GM12878 (cell line): ENCODE data around the gene ZNF454. TPM values are rescaled to one million over a fixed set of nuclear protein-coding genes. Genes with fewer than 3 reads are reported as not detected.

ENCODE experiments used
- ATAC-seq: fragments of 200-7000 bp; cut with Tn5 transposase; 3 replicates; pipeline ENCODE4 v1.9.1; 2020; ENCODE audit warnings: mild to moderate bottlenecking, moderate library complexity
- BruUV-seq: library from RNA; stranded (reverse); fragments of 400-500 nt; replicated peaks from 2 replicates; lab custom pipeline; 2021; lab: Mats Ljungman, UMichigan
- CTCF ChIA-PET: fragments of 300-600 bp; sonication (Branson Sonifier 250); formaldehyde crosslinking; extraction: SDS; loops from one replicate; lab custom pipeline; 2021; ENCODE audit warnings: inconsistent platforms; lab: Yijun Ruan, JAX
- POLR2A ChIA-PET: fragments of 350-600 bp; formaldehyde crosslinking; extraction: SDS; loops from one replicate; lab custom pipeline; 2021; ENCODE audit warnings: inconsistent platforms; lab: Charles Lee
- RAD21 ChIA-PET: fragments of 300-600 bp; sonication (Branson Sonifier 250); formaldehyde crosslinking; loops from one replicate; lab custom pipeline; 2023; ENCODE audit warnings: antibody characterized with exemption; ENCODE audit not compliant: unreplicated experiment; lab: Charles Lee
- SMC1A ChIA-PET: fragments of 300-600 bp; sonication (Branson Sonifier 250); formaldehyde crosslinking; loops from one replicate; lab custom pipeline; 2023; ENCODE audit not compliant: unreplicated experiment, uncharacterized antibody; lab: Charles Lee
- DNase-seq: peaks from one replicate; pipeline ENCODE4 v3.0.0-alpha.2; 2011; ENCODE audit warnings: low read depth, low spot score
- FAIRE-seq: peaks from 3 replicates; lab custom pipeline; 2011; peaks lifted over from hg19 to GRCh38; lab: Jason Lieb, UNC
- H2AFZ ChIP-seq: 2 replicates; pipeline ENCODE4 v1.6.0; 2011; ENCODE audit warnings: low read depth, low read length, control low read depth; ENCODE audit not compliant: control insufficient read depth
- H3K27ac ChIP-seq: 2 replicates; pipeline ENCODE4 v1.5.1; 2011; ENCODE audit warnings: control low read depth; ENCODE audit not compliant: control insufficient read depth, insufficient read depth
- H3K27me3 ChIP-seq, 2 experiments: replicated peaks in 1 of 2; 2 replicates each; pipeline versions ENCODE4 v1.6.0 to v1.6.1; 2011; ENCODE audit warnings: low read length in 1 of 2; ENCODE audit not compliant: control insufficient read depth in 2 of 2, insufficient read depth in 2 of 2
- H3K36me3 ChIP-seq, 2 experiments: 2 replicates each; pipeline ENCODE4 v1.5.1; 2011; ENCODE audit warnings: low read length in 1 of 2; ENCODE audit not compliant: control insufficient read depth in 2 of 2, insufficient read depth in 2 of 2
- H3K4me1 ChIP-seq: 2 replicates; pipeline ENCODE4 v1.6.1; 2011; ENCODE audit warnings: mild to moderate bottlenecking, low read length, moderate library complexity, mixed read lengths; ENCODE audit not compliant: control insufficient read depth, insufficient read depth
- H3K4me2 ChIP-seq: 2 replicates; pipeline ENCODE4 v1.6.0; 2011; ENCODE audit warnings: control low read depth; ENCODE audit not compliant: control insufficient read depth, insufficient read depth
- H3K4me3 ChIP-seq: fragments of 200-600 bp; sonication (generic); 2 replicates; pipeline ENCODE4 v1.5.1; 2016
- H3K79me2 ChIP-seq: 2 replicates; pipeline ENCODE4 v1.6.0; 2011; ENCODE audit warnings: low read length; ENCODE audit not compliant: control insufficient read depth, insufficient read depth
- H3K9ac ChIP-seq: 2 replicates; pipeline ENCODE4 v1.8.0; 2011; ENCODE audit warnings: low read length, control low read depth, mixed read lengths; ENCODE audit not compliant: control insufficient read depth, insufficient read depth
- H3K9me3 ChIP-seq: replicated peaks from 3 replicates; pipeline ENCODE4 v1.5.1; 2011; ENCODE audit warnings: mild to moderate bottlenecking, low read length; ENCODE audit not compliant: control insufficient read depth, insufficient read depth
- H4K20me1 ChIP-seq: 2 replicates; pipeline ENCODE4 v1.6.0; 2011; ENCODE audit not compliant: control insufficient read depth, insufficient read depth
- ASH2L ChIP-seq: fragments of 300-600, 200-600 bp; sonication (generic); IDR thresholded peaks from 2 replicates; pipeline ENCODE4 v1.6.1; 2017; ENCODE audit warnings: low read depth, mild to moderate bottlenecking, borderline replicate concordance
- CHD1 ChIP-seq: IDR thresholded peaks from 2 replicates; pipeline ENCODE4 v1.6.1; 2012; ENCODE audit warnings: low read depth, low read length, improper control_type of control experiment
- EED ChIP-seq: sonication (generic); IDR thresholded peaks from 2 replicates; pipeline ENCODE4 v1.6.1; 2016; ENCODE audit warnings: antibody characterized with exemption, low read depth
- EGR1 ChIP-seq, 2 experiments: IDR thresholded peaks; 1 replicate in 1 of 2; 2 replicates in 1 of 2; pipeline ENCODE4 v1.6.1; 2011 to 2012; ENCODE audit warnings: low read depth in 2 of 2, low read length in 2 of 2, borderline replicate concordance in 1 of 2, mild to moderate bottlenecking in 1 of 2, moderate library complexity in 1 of 2
- FOS ChIP-seq: IDR thresholded peaks from 3 replicates; pipeline ENCODE4 v1.6.1; 2011; ENCODE audit warnings: borderline replicate concordance; ENCODE audit not compliant: insufficient read length; ENCODE audit errors: extremely low read depth
- GABPA ChIP-seq: IDR thresholded peaks from 2 replicates; pipeline ENCODE4 v1.6.1; 2014; ENCODE audit warnings: antibody characterized with exemption, low read depth, mild to moderate bottlenecking, inconsistent platforms
- IRF4 ChIP-seq: IDR thresholded peaks from 2 replicates; pipeline ENCODE4 v1.6.1; 2011; ENCODE audit warnings: low read depth, low read length
- MEF2A ChIP-seq: IDR thresholded peaks from 2 replicates; pipeline ENCODE4 v1.6.1; 2011; ENCODE audit warnings: low read depth, mild to moderate bottlenecking, low read length, moderate library complexity; ENCODE audit not compliant: insufficient read depth
- MEF2B ChIP-seq: fragments of 450-650 bp; IDR thresholded peaks from 2 replicates; pipeline ENCODE4 v1.6.1; 2018; ENCODE audit warnings: mild to moderate bottlenecking, moderate library complexity; ENCODE audit not compliant: partially characterized antibody, poor library complexity, severe bottlenecking
- MXI1 ChIP-seq: fragments of 150-350 bp; IDR thresholded peaks from 2 replicates; pipeline ENCODE4 v1.6.1; 2011; ENCODE audit warnings: low read depth, mild to moderate bottlenecking, inconsistent platforms, low read length, improper control_type of control experiment
- MYC ChIP-seq: IDR thresholded peaks from 2 replicates; pipeline ENCODE4 v1.6.1; 2011; ENCODE audit warnings: mild to moderate bottlenecking, low read length, moderate library complexity, inconsistent platforms; ENCODE audit not compliant: insufficient read depth, insufficient replicate concordance, insufficient read length, severe bottlenecking
- NFYA ChIP-seq: IDR thresholded peaks from 2 replicates; pipeline ENCODE4 v1.6.1; 2011; ENCODE audit warnings: low read depth, mild to moderate bottlenecking, low read length, improper control_type of control experiment, borderline replicate concordance
- NFYB ChIP-seq: IDR thresholded peaks from 2 replicates; pipeline ENCODE4 v1.6.1; 2011; ENCODE audit warnings: low read depth, mild to moderate bottlenecking, low read length, improper control_type of control experiment, moderate library complexity; ENCODE audit not compliant: insufficient read depth
- RBBP5 ChIP-seq: fragments of 200-600 bp; sonication (generic); conservative IDR thresholded peaks from 2 replicates; pipeline ENCODE4 v1.6.1; 2016
- SRF ChIP-seq, 2 experiments: IDR thresholded peaks; 2 replicates each; pipeline ENCODE4 v1.6.1; 2011; ENCODE audit warnings: low read depth in 2 of 2, low read length in 2 of 2, mild to moderate bottlenecking in 1 of 2, moderate library complexity in 1 of 2
- TCF12 ChIP-seq: IDR thresholded peaks from 2 replicates; pipeline ENCODE4 v1.6.1; 2011; ENCODE audit warnings: low read depth, mild to moderate bottlenecking, low read length
- WRNIP1 ChIP-seq: IDR thresholded peaks from 2 replicates; pipeline ENCODE4 v1.6.1; 2011; ENCODE audit warnings: low read depth, low read length, improper control_type of control experiment, borderline replicate concordance
- ZBTB4 ChIP-seq: fragments of 450-650 bp; formaldehyde crosslinking; IDR thresholded peaks from 2 replicates; pipeline ENCODE4 v1.4.0; 2022; ENCODE audit warnings: mild to moderate bottlenecking, moderate library complexity
- ZNF622 ChIP-seq: fragments of 450-650 bp; IDR thresholded peaks from 2 replicates; pipeline ENCODE4 v1.6.1; 2017; ENCODE audit warnings: mild to moderate bottlenecking, inconsistent platforms
- WGBS: methylation state at CpG from one replicate; pipeline ENCODE4 v1.1.6; 2016; ENCODE audit warnings: low lambda C conversion rate; ENCODE audit not compliant: insufficient replicate concordance, insufficient coverage; ENCODE audit errors: missing lambda C conversion rate; 5-methylcytosine and 5-hydroxymethylcytosine counted together
- in situ Hi-C: fragments of 300-500 bp; cut with MboI; formaldehyde crosslinking; loops from 9 replicates; pipeline ENCODE4 v1.14.3; 2018; ENCODE audit warnings: mixed read lengths
- intact Hi-C: fragments of 100-400 bp; cut with micrococcal nuclease; formaldehyde crosslinking; loops from one replicate; pipeline ENCODE4 v1.14.2; 2022; ENCODE audit not compliant: unreplicated experiment
- polyA plus RNA-seq, 11 experiments: library from polyadenylated mRNA; depleted of rRNA in 4 of 11; unstranded in 6 of 11; stranded (reverse) in 5 of 11; fragments of >200 nt; fragmentation: Nextera tagmentation in 4 of 11; fragmentation: Illumina TruSeq in 1 of 11; extraction: Ambion mirVana in 4 of 11; extraction: Trizol in 1 of 11; gene quantifications; 1 replicate in 1 of 11; 2 replicates in 10 of 11; pipeline versions ENCODE4 v1.2.1 to v1.2.3, GENCODE V29; 2011 to 2016; ENCODE audit warnings: inconsistent platforms in 2 of 11, missing spikeins in 2 of 11, low read depth in 1 of 11
- total RNA-seq, 4 experiments: library from RNA; depleted of rRNA in 3 of 4; stranded (reverse); fragments of >200 nt in 3 of 4; fragmentation: Illumina TruSeq in 1 of 4; extraction: Trizol in 1 of 4; gene quantifications; 2 replicates each; pipeline versions ENCODE4 v1.2.1 to v1.2.3, GENCODE V29; 2013 to 2021

Gene ZNF454
- total and polyA plus RNA-seq, 10 of the 15 experiments (the other 5 are each of a cell fraction or from before 2014, with no cell fraction given), result not detected

- no peak overlapping the region for H3K4me2 ChIP-seq
- H3K4me1 ChIP-seq, result no peaks in the 10 kb centered on the region
- TF ChIP-seq RBBP5 (no peak), ZBTB4 (CRISPR knock-in tag) (no peak), MYC (no peak), IRF4 (no peak), ASH2L (no peak), NFYB (no peak), NFYA (no peak), FOS (no peak), MXI1 (no peak), MEF2A (no peak), MEF2B (no peak), EGR1 (IDR thresholded peaks at IDR 0.05; ENCODE audit: borderline replicate concordance in 1 of 2, low read depth in 2 of 2, low read length in 2 of 2) (no peak), GABPA (no peak), ZNF622 (no peak), SRF (IDR thresholded peaks at IDR 0.05; ENCODE audit: low read depth in 2 of 2, low read length in 2 of 2) (no peak), WRNIP1 (no peak), EED (no peak), TCF12 (no peak), CHD1 (no peak)
- no peaks in the 10 kb centered on the region; the same call in 2 of the 3 replicates for H3K9me3 ChIP-seq
- no peak overlapping the region for H3K9ac ChIP-seq
- no peaks in the 10 kb centered on the region for H4K20me1 ChIP-seq
- no peak overlapping the region for H3K4me3 ChIP-seq
- H2AFZ ChIP-seq, result no peak overlapping the region
- ChIA-PET CTCF (no interaction called here), POLR2A (no interaction called here), SMC1A (no interaction called here), RAD21 (no interaction called here)
- intact Hi-C loops (no loop called here), in situ Hi-C loops (no loop called here)
- DNase-seq (no peak), FAIRE-seq (no peak), ATAC-seq (no peak)
- no peak overlapping the region for H3K27ac ChIP-seq
- 52% methylated on average over 15 of the region's 15 CpGs for WGBS
- no TSS peak for BruUV-seq
- H3K79me2 ChIP-seq, result no peaks in the 10 kb centered on the region
- H3K27me3 ChIP-seq, result no peaks in the 10 kb centered on the region
- no peaks in the 10 kb centered on the region for H3K36me3 ChIP-seq
Observed at GRCh38 chr5:178981381-178981780, 40.4 kb downstream of the ZNF454 start.
